Gastroesophageal sphincter (tissue), 4 donors: Measurements from ENCODE around the gene DNAJC12. TPM values are rescaled to one million over a fixed set of nuclear protein-coding genes. Genes with fewer than 3 reads are reported as not detected.
A peak's percentile ranks its signal among the peaks of the same experiment; 100 is the strongest.
"Not testable (repeated sequence)": the region's sequence is repeated elsewhere in the genome, so short reads cannot be mapped to it uniquely, and the experiment has no call there.

ENCODE experiments used
- ATAC-seq: fragments of 150-250 bp; one replicate; pipeline ENCODE4 v1.9.1; 2016; ENCODE audit warnings: mild to moderate bottlenecking, moderate library complexity
- H3K27ac ChIP-seq, 4 donors: fragments of 200-600 bp; sonication (generic) in 3 of 4; 1 replicate in 3 of 4; 2 replicates in 1 of 4; pipeline ENCODE4 v1.5.1; 2016 to 2019
- H3K27me3 ChIP-seq: fragments of 200-600 bp; sonication (generic); one replicate; pipeline ENCODE4 v1.5.1; 2019
- H3K36me3 ChIP-seq, 2 donors: fragments of 200-600 bp; sonication (generic); one replicate each; pipeline ENCODE4 v1.5.1; 2019; ENCODE audit warnings: control low read depth in 1 of 2
- H3K4me1 ChIP-seq, 3 donors: fragments of 200-600 bp; sonication (generic); 1 replicate in 2 of 3; 2 replicates in 1 of 3; pipeline ENCODE4 v1.5.1; 2016 to 2019; ENCODE audit warnings: control low read depth in 2 of 3
- H3K4me3 ChIP-seq, 2 donors: fragments of 200-600 bp; sonication (generic); one replicate each; pipeline ENCODE4 v1.5.1; 2019; ENCODE audit warnings: mild to moderate bottlenecking in 1 of 2, moderate library complexity in 1 of 2
- H3K9me3 ChIP-seq, 3 donors: fragments of 200-600 bp; sonication (generic); one replicate each; pipeline ENCODE4 v1.5.1; 2017 to 2019; ENCODE audit warnings: control low read depth in 2 of 3
- CTCF ChIP-seq, 4 experiments: fragments of 200-600 bp in 2 of 4; fragments of 450-650 bp in 2 of 4; sonication (generic) in 1 of 4; IDR thresholded peaks; one replicate each; pipeline ENCODE4 v1.5.1; 2017 to 2019; ENCODE audit warnings: antibody characterized with exemption in 4 of 4, mild to moderate bottlenecking in 2 of 4, moderate library complexity in 2 of 4
- EP300 ChIP-seq: sonication (generic); formaldehyde crosslinking; IDR thresholded peaks from one replicate; pipeline ENCODE4 v1.6.1; 2017; ENCODE audit warnings: antibody characterized with exemption, mild to moderate bottlenecking
- POLR2A ChIP-seq, 2 donors: fragments of 450-650 bp; IDR thresholded peaks; one replicate each; pipeline ENCODE4 v1.6.1; 2017; ENCODE audit warnings: antibody characterized with exemption in 2 of 2, mild to moderate bottlenecking in 2 of 2, moderate library complexity in 1 of 2
- POLR2AphosphoS5 ChIP-seq: sonication (generic); formaldehyde crosslinking; IDR thresholded peaks from one replicate; pipeline ENCODE4 v1.6.1; 2017; ENCODE audit warnings: antibody characterized with exemption
- WGBS, 2 donors: methylation state at CpG; one replicate each; pipeline ENCODE4 v1.1.5; 2018; ENCODE audit warnings: low coverage in 1 of 2; 5-methylcytosine and 5-hydroxymethylcytosine counted together
- small RNA-seq, 4 donors: library from RNA; depleted of rRNA; stranded (forward); fragments of <200 nt; gene quantifications; one replicate each; pipeline ENCODE3, GENCODE V24; 2016
- total RNA-seq, 4 donors: library from RNA; depleted of rRNA; stranded (reverse); fragments of >200 nt; gene quantifications; one replicate each; pipeline ENCODE4 v1.1.0, GENCODE V29; 2016

DNAJC12 gene
- total RNA-seq, 4 donors from 2014 or later, result 2.5 to 4.6 (median 3.3) TPM

- H3K27me3 ChIP-seq, result no peaks in the 10 kb centered on the region
- H3K27ac ChIP-seq, result peak overlapping the region; percentile 86 to 98 (median 94)
- peak; percentile 93 for ATAC-seq
- 0 to 1% methylated on average over 22 to 33 of the region's 56 CpGs for WGBS, 2 donors
- peaks cover 0 to 11% (median 0%) of the 10 kb centered on the region in 3 donors for H3K4me1 ChIP-seq
- no peaks in the 10 kb centered on the region for H3K9me3 ChIP-seq
- H3K36me3 ChIP-seq, result no peaks in the 10 kb centered on the region
- TF ChIP-seq CTCF (IDR thresholded peaks at IDR 0.05) (peak in 1 of 4 experiments; percentile 8), POLR2A (IDR thresholded peaks at IDR 0.05) (no peak), EP300 (no peak), POLR2AphosphoS5 (peak; percentile 58)
- H3K4me3 ChIP-seq, result peak overlapping the region; percentile 75 to 94
Measured at GRCh38 chr10:67764012-67764822, 73.8 kb downstream of the DNAJC12 start.

DNA sequence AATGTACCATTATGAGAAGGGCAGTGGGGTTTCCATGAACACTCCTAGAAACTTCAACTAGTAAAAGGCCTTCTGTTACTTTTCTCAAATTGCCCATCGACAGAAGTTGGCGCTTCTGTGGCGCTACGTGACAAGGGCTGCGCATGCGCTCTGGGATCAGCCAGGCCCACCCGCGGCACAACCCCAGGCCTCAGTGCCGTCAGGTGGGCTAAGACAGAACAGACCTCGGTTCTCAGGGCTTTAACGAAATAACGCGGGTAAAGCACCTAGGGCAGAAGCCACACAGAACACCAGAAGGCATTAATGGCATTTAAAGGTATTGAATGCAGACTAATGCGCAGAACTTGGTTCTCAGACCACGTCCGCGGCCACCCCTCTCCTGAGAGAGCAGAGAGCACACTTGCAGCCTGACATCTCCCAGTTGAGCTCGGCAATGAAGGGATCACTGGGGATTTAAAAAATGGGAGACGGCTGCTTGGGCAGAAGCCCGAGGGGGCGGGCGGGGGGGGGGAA is 74.4 kb downstream of the DNAJC12 start:
- Histone ChIP-seq H3K4me1 (peaks cover 0 to 11% (median 0%) of the 10 kb centered on the region in 3 donors), H3K36me3 (no peaks in the 10 kb centered on the region), H3K27me3 (no peaks in the 10 kb centered on the region), H3K9me3 (no peaks in the 10 kb centered on the region), H3K27ac (peak overlapping the region; percentile 86 to 98 (median 94)), H3K4me3 (peak overlapping the region; percentile 75 to 94)
- TF ChIP-seq EP300 (no peak), CTCF (IDR thresholded peaks at IDR 0.05) (no peak), POLR2A (IDR thresholded peaks at IDR 0.05) (peak in 1 of 2 donors; percentile 20), POLR2AphosphoS5 (peak; percentile 4)
- ATAC-seq, result peak; percentile 66
- WGBS, 2 donors, result 0 to 10% methylated on average over 4 of the region's 22 CpGs

DNA sequence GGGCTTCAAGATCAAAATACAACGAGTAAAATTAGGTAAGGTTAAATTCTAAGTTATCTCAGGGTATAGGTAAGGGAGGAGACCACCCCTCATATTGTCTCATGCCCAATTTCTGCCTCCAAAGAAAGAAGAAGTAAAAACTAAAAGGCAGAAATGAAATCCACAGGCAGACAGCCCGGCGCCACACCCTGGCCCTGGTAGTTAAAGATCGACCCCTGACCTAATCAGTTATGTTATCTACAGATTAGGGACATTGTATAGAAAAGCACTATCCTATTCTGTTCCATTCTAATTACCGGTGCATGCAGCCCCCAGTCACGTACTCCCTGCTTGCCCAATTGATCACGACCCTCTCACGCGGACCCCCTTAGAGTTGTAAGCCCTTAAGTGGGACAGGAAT is 75.4 kb downstream of the DNAJC12 start:
- not testable (repeated sequence) for H3K27ac ChIP-seq

DNA sequence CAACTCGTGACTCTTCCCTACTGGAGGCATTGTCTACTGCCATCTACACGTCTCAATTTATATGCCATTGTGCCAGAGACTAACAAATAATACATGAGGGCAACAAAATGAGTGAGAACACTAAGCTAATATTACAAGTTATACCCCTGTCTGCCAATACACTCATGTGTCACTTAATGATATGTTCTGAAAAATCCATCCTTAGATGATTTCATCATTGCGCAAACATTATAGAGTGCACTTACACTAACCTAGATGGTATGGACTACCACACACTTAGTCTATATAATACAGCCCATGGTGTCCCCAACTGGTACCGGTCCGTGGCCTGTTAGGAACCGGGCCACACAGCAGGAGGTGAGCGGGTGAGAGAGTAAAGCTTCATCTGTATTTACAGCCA is 77.7 kb downstream of the DNAJC12 start:
- Histone ChIP-seq H3K27me3 (no peaks in the 10 kb centered on the region), H3K27ac (no peak overlapping the region), H3K9me3 (no peaks in the 10 kb centered on the region), H3K4me3 (no peak overlapping the region), H3K36me3 (no peaks in the 10 kb centered on the region), H3K4me1 (peaks cover 0 to 11% (median 0%) of the 10 kb centered on the region in 3 donors)
- 85 to 90% methylated on average over 2 to 7 of the region's 7 CpGs for WGBS, 2 donors
- TF ChIP-seq POLR2A (IDR thresholded peaks at IDR 0.05) (no peak), CTCF (IDR thresholded peaks at IDR 0.05) (no peak)
- ATAC-seq, result no peak

More for the DNA sequence above, 75.4 kb downstream of the DNAJC12 start:
- ATAC-seq, H3K9me3 ChIP-seq, H3K4me3 ChIP-seq, H3K36me3 ChIP-seq, H3K27me3 ChIP-seq: not testable (repeated sequence)
- H3K4me1 ChIP-seq, result peaks cover 0 to 11% (median 0%) of the 10 kb centered on the region in 3 donors
- 86% methylated on average over 9 of the region's 9 CpGs for WGBS, 2 donors

Small RNA genes lying within 50 kb of the gene (small RNA-seq; reads per million reads assigned to genes)
- gene RN7SL394P (0 reads per million in 4 donors), gene RNU6-1250P (0 reads per million in 4 donors), gene RNU6-523P (0 reads per million in 4 donors)

Other genes with a start within 250 kb of the DNAJC12 start
- 10 to 100 TPM in 2 of 4 donors, 1 to 10 TPM in 2; 5.1 to 22.0 (median 13.8) TPM for gene CTNNA3, start 142.0 kb downstream of the DNAJC12 start, total RNA-seq
- 10 to 100 TPM; 22.1 to 39.8 (median 33.4) TPM for gene SIRT1, start 46.5 kb upstream of the DNAJC12 start, total RNA-seq
- gene HERC4, start 237.1 kb upstream of the DNAJC12 start, total RNA-seq, result 10 to 100 TPM; 30.3 to 58.4 (median 43.0) TPM